ENCODE data around the gene ZNF23.
A peak's percentile ranks its signal among the peaks of the same experiment; 100 is the strongest.
"Not testable (repeated sequence)": the region's sequence is repeated elsewhere in the genome, so short reads cannot be mapped to it uniquely, and the experiment has no call there.

ZNF23 gene

DNA sequence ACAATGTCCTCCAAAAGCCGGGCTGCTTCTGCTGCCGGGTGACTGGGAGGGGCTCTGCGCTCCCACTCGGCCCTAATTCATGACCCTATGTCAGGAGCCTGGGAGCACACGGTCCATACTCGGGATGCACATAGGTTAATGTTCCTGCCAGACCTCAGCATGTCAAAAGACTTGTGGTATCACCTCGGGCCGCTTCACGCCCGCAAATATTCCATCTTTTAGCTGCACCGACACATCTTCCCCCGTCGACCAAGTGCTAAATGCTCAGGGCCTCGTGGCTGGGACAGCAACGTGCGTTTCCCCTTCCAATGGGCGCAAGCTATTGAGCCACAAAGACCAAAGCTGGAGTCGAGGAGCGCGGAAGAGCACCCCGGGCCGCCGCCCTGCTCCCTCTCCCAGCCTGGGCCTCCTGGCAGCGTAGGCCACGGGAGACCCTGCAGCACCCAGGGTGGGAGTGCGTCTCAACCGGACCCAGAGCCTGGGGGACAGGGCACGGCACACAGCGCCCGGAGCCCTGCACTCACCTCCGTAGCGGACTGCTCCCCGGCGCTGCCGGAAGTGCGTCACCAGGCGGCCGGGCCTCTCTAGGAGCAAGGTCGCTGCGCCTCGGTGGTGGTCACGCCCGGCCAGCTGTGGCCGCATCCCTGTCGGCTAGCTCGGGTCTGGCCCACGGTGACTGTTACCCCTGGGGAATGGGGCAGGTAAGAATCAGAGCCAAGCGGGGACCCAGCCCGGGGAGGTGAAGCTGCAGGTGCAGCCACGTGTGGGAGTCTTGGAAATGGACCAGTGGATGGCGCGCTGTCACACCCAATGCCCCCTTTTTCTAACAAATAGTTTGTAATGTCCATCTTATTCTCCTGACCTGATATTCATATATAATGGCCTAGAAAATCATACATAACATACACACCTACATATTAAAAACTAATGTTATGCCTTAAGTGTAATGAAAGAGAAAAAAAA is at the start of gene ZNF23:
Gene ZNF23, minus strand, starts transcription at position 562 of the 963 bp plus-strand sequence. CDS start 5,451 bp downstream, outside the sequence.
- in situ Hi-C loops (cut with MboI; ENCODE audit: low pct_unique_long_range_greater_than_20kb, low sequenced_read_pairs) = no loop called here
- peak; percentile 84 for DNase-seq

GRCh38 chr16:71507061-71507460 is 45.0 kb upstream of the ZNF23 start:
- in situ Hi-C loops (cut with MboI; ENCODE audit: low pct_unique_long_range_greater_than_20kb, low sequenced_read_pairs) = no loop called here
- no peak for DNase-seq

GRCh38 chr16:71504901-71505300 is 42.9 kb upstream of the ZNF23 start:
- in situ Hi-C loops (cut with MboI; ENCODE audit: low pct_unique_long_range_greater_than_20kb, low sequenced_read_pairs) = no loop called here
- DNase-seq = no peak

- in situ Hi-C loops (cut with MboI; ENCODE audit: low pct_unique_long_range_greater_than_20kb, low sequenced_read_pairs); DNase-seq: not testable (repeated sequence)
Observed at GRCh38 chr16:71504051-71504450, 42.0 kb upstream of the ZNF23 start.

GRCh38 chr16:71501547-71501946 is 39.5 kb upstream of the ZNF23 start:
- no peak for DNase-seq
- in situ Hi-C loops (cut with MboI; ENCODE audit: low pct_unique_long_range_greater_than_20kb, low sequenced_read_pairs) = no loop called here

DNA sequence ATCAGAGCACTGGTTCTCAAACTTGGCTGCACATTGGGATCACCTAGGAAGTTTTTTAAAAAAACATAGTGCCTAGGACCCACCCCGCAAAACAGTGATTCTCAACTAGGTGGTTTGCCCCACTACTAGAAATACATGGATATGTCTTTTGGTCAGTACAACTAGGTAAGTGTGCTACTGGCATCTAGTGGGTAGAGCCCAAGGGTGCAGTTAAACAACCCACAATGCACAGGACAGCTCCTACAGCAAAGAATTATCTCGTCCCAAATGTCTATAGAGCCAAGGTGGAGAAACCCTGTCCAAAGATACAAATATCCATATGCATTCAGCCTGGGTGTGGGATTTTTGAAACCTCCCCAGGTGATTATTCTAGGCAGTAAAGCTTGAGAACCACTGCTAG is 38.9 kb upstream of the ZNF23 start:
- in situ Hi-C loops (cut with MboI; ENCODE audit: low pct_unique_long_range_greater_than_20kb, low sequenced_read_pairs) = no loop called here
- no peak for DNase-seq

GRCh38 chr16:71499775-71500364 is 37.8 kb upstream of the ZNF23 start:
- DNase-seq = peak; percentile 81
- in situ Hi-C loops (cut with MboI; ENCODE audit: low pct_unique_long_range_greater_than_20kb, low sequenced_read_pairs) = no loop called here

DNA sequence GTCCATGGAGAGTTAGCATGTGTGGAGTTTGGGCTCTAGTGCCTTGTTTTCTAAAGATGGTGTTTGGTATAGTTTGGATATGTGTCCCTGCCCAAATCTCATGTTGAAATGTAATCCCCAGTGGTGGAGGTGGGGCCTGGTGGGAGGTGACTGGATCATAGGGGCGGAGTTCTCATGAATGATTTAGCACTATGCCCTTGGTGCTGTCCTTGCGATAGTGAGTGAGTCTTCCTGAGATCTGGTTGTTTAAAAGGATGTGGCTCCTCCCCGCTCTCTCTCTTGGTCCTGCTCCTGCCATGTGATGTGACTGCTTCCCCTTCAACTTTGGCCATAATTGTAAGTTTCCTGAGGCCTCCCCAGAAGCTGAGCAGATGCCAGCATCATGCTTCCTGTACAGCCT is 36.0 kb upstream of the ZNF23 start:
- in situ Hi-C loops (cut with MboI; ENCODE audit: low pct_unique_long_range_greater_than_20kb, low sequenced_read_pairs) = no loop called here

DNA sequence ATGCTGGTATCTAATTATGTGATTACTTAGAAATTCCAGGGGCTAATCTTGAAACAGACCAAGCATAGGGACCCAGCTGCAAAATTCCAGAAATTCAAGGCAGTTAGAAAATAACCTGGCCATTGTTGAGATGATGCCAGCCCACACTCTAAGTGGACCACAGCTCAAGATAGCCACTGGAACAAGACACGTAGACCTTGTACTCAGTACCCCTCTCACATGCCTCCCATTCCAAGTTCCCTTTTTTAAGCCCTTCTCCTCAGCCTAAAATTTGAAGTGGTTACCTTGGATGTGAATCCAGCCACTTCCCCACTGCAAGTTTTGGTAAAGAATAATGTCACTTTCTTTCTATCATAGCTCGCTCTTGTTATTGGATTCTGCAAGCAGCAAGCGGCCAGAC is 31.2 kb upstream of the ZNF23 start:
- no peak for DNase-seq
- in situ Hi-C loops (cut with MboI; ENCODE audit: low pct_unique_long_range_greater_than_20kb, low sequenced_read_pairs) = no loop called here

More for the DNA sequence above, 36.0 kb upstream of the ZNF23 start:
- no peak for DNase-seq

DNA sequence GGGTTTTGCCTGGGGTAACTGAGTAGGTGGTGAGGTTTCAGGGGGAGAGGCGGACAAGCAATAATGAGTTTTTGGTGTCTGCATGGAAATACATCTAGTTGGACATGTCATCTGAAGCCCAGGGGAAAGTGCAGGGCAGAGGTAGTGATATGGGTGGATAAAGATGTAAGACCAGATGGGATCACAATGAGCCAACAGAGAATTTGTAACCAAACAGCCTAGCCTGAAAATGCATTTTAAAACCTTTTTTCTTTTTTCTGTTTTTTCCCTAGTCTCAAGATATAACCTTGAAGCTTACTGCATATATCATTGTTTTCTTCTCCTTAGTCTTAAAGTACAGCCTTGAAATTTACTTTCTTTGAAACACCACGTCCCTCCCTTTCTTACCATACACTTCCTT is 30.7 kb upstream of the ZNF23 start:
- in situ Hi-C loops (cut with MboI; ENCODE audit: low pct_unique_long_range_greater_than_20kb, low sequenced_read_pairs) = no loop called here
- DNase-seq = no peak

DNA sequence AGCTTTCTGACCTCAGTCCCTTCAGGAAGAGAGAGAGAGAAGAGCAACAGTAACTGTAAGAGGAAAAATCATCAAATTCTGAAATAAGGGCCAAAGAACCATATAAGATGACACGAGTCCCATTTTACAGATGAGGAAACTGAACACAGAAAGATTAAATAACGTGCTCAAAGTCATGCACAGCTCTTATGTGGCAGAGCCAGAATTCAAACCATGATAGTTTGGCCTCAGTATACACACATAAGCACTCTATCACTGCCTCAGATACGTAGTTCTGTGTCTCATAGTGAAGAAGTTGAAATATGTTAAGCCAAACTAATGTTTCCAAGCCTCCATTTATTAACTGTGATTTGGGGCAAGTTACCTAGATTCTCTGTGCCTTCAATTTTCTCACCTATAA is 29.0 kb upstream of the ZNF23 start:
- DNase-seq = no peak
- in situ Hi-C loops (cut with MboI; ENCODE audit: low pct_unique_long_range_greater_than_20kb, low sequenced_read_pairs) = no loop called here

- DNase-seq = no peak
- in situ Hi-C loops (cut with MboI; ENCODE audit: low pct_unique_long_range_greater_than_20kb, low sequenced_read_pairs) = no loop called here
Observed at GRCh38 chr16:71490361-71490760, 28.3 kb upstream of the ZNF23 start.

DNA sequence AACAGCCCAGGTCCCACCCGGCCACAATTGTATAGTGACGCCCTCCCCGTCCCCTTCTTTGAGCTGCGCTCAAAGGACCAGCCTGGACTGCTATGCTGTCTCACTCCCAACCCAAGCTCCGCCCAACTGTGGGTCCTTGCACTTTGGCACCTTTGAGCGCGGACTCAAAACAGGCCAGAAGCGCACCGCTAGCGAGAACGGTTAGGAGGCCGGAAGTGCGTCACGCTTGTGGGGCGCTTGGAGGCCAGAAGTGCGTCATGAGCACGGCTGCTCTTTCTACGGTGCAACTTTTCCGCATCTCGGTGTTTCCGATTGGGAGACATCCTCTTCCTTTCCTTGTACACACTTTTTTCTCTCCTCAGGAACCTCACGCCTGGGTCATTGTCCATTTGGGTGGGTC is 27.1 kb upstream of the ZNF23 start, which contains the start of gene ZNF19:
Gene ZNF19, minus strand, starts transcription at position 203 of the 400 bp plus-strand sequence. CDS start 7,210 bp downstream, outside the sequence.
- in situ Hi-C loops (cut with MboI; ENCODE audit: low pct_unique_long_range_greater_than_20kb, low sequenced_read_pairs) = no loop called here
- DNase-seq = no peak

DNA sequence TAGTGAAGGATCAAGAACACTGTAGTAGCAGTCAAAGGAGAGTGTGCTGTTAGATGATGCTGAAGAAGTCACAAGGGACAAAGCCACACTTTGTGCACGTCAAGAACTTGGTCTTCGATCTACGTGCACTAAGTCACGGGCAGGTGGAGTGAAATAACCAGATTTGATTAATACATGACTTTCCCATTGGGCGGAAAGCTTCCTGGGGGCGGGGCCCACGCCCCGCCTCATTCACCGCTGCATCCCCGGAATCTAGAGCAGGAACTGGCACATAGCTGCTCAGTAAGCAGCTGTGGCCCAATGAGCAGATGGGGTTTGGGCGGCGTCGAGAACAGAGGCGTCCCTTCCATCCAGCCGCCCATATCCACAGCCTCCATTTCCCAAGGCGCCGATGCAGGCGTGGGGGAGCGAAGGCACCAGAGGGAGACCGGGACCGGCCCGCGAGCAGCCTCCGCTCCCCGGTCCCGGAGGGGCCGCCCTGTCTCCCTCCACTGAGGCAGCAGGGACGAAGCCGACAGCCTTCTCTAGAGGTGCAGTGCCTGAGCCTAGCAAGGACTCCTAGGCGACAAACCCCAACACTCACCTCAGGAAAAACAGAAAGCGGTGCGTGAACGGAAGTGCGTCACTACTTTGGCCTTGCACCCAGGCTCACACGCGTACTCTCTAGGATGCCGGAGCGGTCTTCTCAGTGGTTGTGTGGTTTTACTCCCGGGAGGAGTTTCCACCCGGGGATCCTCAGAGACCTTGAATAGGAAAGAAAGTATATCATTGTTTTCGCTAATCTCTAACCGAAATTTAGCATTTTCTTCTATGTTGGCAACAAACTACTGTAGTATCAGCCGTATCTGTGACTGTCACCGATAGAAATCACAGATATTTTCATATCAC is 22.2 kb upstream of the ZNF23 start:
- peak; percentile 86 for DNase-seq
- in situ Hi-C loops (cut with MboI; ENCODE audit: low pct_unique_long_range_greater_than_20kb, low sequenced_read_pairs) = no loop called here

DNA sequence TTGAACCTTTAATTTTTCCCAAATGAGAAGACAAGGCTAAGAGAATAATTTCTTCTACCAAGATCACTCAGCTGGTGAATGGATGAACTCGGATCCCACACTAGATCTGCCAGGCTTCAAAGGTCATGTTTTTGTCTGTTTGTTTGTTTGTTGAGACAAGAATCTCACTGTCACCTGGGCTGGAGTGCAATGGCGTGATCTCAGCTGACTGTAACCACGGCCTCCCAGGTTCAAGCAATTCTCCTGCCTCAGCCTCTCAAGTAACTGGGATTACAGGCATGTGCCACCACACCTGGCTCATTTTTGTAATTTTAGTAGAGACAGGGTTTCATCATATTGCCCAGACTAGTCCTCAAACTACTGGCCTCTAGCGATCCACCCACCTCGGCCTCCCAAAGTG is 20.5 kb upstream of the ZNF23 start:
- in situ Hi-C loops (cut with MboI; ENCODE audit: low pct_unique_long_range_greater_than_20kb, low sequenced_read_pairs) = no loop called here
- no peak for DNase-seq

GRCh38 chr16:71480956-71481355 is 18.9 kb upstream of the ZNF23 start:
- no peak for DNase-seq
- in situ Hi-C loops (cut with MboI; ENCODE audit: low pct_unique_long_range_greater_than_20kb, low sequenced_read_pairs) = no loop called here

- DNase-seq = peak; percentile 38
- in situ Hi-C loops (cut with MboI; ENCODE audit: low pct_unique_long_range_greater_than_20kb, low sequenced_read_pairs) = no loop called here
Observed at GRCh38 chr16:71479420-71479819, 17.4 kb upstream of the ZNF23 start.

GRCh38 chr16:71476457-71477124 is 14.5 kb upstream of the ZNF23 start:
- in situ Hi-C loops (cut with MboI; ENCODE audit: low pct_unique_long_range_greater_than_20kb, low sequenced_read_pairs) = no loop called here
- no peak for DNase-seq

- in situ Hi-C loops (cut with MboI; ENCODE audit: low pct_unique_long_range_greater_than_20kb, low sequenced_read_pairs) = no loop called here
- DNase-seq = no peak
Observed at GRCh38 chr16:71474864-71475263, 12.8 kb upstream of the ZNF23 start.

Data from KBM-7 (cell line).